ENCODE results near the gene GJB5. TPM values are rescaled to one million over a fixed set of nuclear protein-coding genes. Genes with fewer than 3 reads are reported as not detected.

Gene GJB5
- total and polyA plus RNA-seq, 2 of the 8 experiments (the other 6 are each of a cell fraction or from before 2014, with no cell fraction given): 0.86 to 3.1 TPM

DNA sequence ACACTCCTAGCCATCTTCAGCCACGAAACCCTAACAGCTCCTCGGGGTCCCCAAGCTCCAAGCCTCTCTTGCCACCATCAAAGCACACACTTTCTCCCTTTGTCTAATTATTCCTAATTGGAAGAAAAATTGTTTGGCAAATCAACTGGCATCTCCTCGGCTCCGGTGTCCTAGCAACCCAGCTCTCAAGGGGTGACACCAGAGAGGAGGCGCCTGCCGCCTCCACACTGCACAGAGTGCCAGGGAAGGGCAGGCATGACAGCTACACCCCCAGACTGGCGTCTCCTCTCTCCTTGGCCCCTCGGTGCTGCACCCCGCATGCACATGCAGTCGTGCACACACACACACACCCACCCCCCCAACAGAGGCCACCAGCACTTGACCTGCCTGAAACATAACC lies 18.2 kb upstream of the GJB5 start:
- ChIA-PET POLR2A (ENCODE audit: partially characterized antibody) (no interaction called here), CTCF (ENCODE audit: partially characterized antibody) (interaction anchor here (0.7 to 2.2 kb wide), 10 partner anchors 8 to 588 kb away, joined by 3 to 7 read pairs (median 4); no protein-coding TSS in a partner anchor)
- no peak overlapping the region for H2BK5ac ChIP-seq (ENCODE audit: low read depth, low read length)
- FAIRE-seq: no peak
- no peak overlapping the region for H3K4ac ChIP-seq (replicated peaks; ENCODE audit: insufficient read length, low read depth, low read length)
- H3K4me3 ChIP-seq (ENCODE audit: extremely low read depth in 1 of 4, insufficient read depth in 2 of 4, low read depth in 3 of 4, low read length in 4 of 4): no peak overlapping the region
- TF ChIP-seq TAF1 (IDR thresholded peaks at IDR 0.05; ENCODE audit: low read depth, low read length): no peak
- TF ChIP-seq SUZ12 (IDR thresholded peaks at IDR 0.05; ENCODE audit: low read length): no peak
- TF ChIP-seq, protein P1, sequence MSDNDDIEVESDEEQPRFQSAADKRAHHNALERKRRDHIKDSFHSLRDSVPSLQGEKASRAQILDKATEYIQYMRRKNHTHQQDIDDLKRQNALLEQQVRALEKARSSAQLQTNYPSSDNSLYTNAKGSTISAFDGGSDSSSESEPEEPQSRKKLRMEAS (IDR thresholded peaks at IDR 0.05): no peak
- TF ChIP-seq, protein P2, sequence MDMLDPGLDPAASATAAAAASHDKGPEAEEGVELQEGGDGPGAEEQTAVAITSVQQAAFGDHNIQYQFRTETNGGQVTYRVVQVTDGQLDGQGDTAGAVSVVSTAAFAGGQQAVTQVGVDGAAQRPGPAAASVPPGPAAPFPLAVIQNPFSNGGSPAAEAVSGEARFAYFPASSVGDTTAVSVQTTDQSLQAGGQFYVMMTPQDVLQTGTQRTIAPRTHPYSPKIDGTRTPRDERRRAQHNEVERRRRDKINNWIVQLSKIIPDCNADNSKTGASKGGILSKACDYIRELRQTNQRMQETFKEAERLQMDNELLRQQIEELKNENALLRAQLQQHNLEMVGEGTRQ (IDR thresholded peaks at IDR 0.05; ENCODE audit: low read length): no peak
- TF ChIP-seq TCF12 (IDR thresholded peaks at IDR 0.05; ENCODE audit: low read depth, low read length): no peak
- no peak for TF ChIP-seq EZH2 (IDR thresholded peaks at IDR 0.05; ENCODE audit: low read depth, low read length, severe bottlenecking)
- no peak for TF ChIP-seq GTF2F1 (IDR thresholded peaks at IDR 0.05; ENCODE audit: borderline replicate concordance, low read depth, low read length)
- no peak for TF ChIP-seq SIRT6 (IDR thresholded peaks at IDR 0.05; ENCODE audit: low read length)
- no peak for TF ChIP-seq JUND (IDR thresholded peaks at IDR 0.05; ENCODE audit: low read length)
- TF ChIP-seq MAFK (IDR thresholded peaks at IDR 0.05; ENCODE audit: low read depth, low read length): no peak
- TF ChIP-seq ZNF274 (IDR thresholded peaks at IDR 0.05; ENCODE audit: borderline replicate concordance, extremely low read depth, low read length): no peak
- no peak for TF ChIP-seq HDAC6 (IDR thresholded peaks at IDR 0.05; ENCODE audit: low read depth, low read length)
- no peak for TF ChIP-seq POLR2AphosphoS5 (IDR thresholded peaks at IDR 0.05; ENCODE audit: low read depth, low read length)
- no peak for TF ChIP-seq BACH1 (IDR thresholded peaks at IDR 0.05; ENCODE audit: low read length)
- peaks cover 0 to 5% (median 1%) of the 10 kb centered on the region in 4 experiments; a peak in 3 of 7 replicates for H3K27me3 ChIP-seq (replicated peaks in 1 of 4; ENCODE audit: control insufficient read depth in 3 of 4, extremely low read depth in 1 of 4, insufficient read depth in 3 of 4, low read length in 3 of 4)
- no peaks in the 10 kb centered on the region; the same call in 1 of the 2 replicates for H3K23me2 ChIP-seq (ENCODE audit: low read depth, low read length)
- no peak overlapping the region for H3K56ac ChIP-seq (replicated peaks; ENCODE audit: insufficient read length, low read depth, low read length)
- H2AK5ac ChIP-seq (ENCODE audit: low read depth, low read length): no peak overlapping the region
- no peak overlapping the region for H4K5ac ChIP-seq (ENCODE audit: insufficient read length, low read depth, low read length)
- no peak overlapping the region for H4K8ac ChIP-seq (ENCODE audit: extremely low read depth, insufficient read depth, low read length)
- no peak overlapping the region for H3K14ac ChIP-seq (ENCODE audit: insufficient read length)
- no peak overlapping the region for H3K18ac ChIP-seq (ENCODE audit: extremely low read depth, low read length)
- H3K79me1 ChIP-seq (ENCODE audit: low read depth, low read length): no peaks in the 10 kb centered on the region
- H3K9ac ChIP-seq (replicated peaks in 1 of 4; ENCODE audit: extremely low read depth in 1 of 4, low read depth in 3 of 4, low read length in 3 of 4): no peak overlapping the region
- 91% methylated on average over 10 of the region's 10 CpGs; no CpG with 5 or more reads in 1 of the 2 experiments for WGBS, 2 experiments (ENCODE audit: extremely low coverage in 1 of 2, insufficient coverage in 1 of 2, insufficient read length in 1 of 2, insufficient replicate concordance in 2 of 2, low coverage in 1 of 2, low lambda C conversion rate in 2 of 2, missing lambda C conversion rate in 1 of 2)
- no peak overlapping the region for H3K4me2 ChIP-seq (ENCODE audit: insufficient read depth in 1 of 2, low read depth in 2 of 2, low read length in 2 of 2)
- H3K4me1 ChIP-seq (replicated peaks in 1 of 4; ENCODE audit: control insufficient read depth in 3 of 4, insufficient read depth in 4 of 4, low read length in 3 of 4): peaks cover 0 to 5% (median 1%) of the 10 kb centered on the region in 4 experiments; a peak in 4 of 7 replicates
- H3K36me3 ChIP-seq (ENCODE audit: control insufficient read depth in 2 of 4, insufficient read depth in 4 of 4, low read length in 3 of 4): no peaks in the 10 kb centered on the region
- H2BK20ac ChIP-seq (ENCODE audit: low read length): no peak overlapping the region
- no peak overlapping the region for H3K27ac ChIP-seq (ENCODE audit: low read depth, low read length)
- no peaks in the 10 kb centered on the region for H4K20me1 ChIP-seq (replicated peaks in 1 of 2; ENCODE audit: control insufficient read depth in 1 of 2, insufficient read depth in 2 of 2, low read length in 2 of 2)
- no peak overlapping the region for H2AFZ ChIP-seq (ENCODE audit: low read length)
- no peaks in the 10 kb centered on the region for H3K9me3 ChIP-seq (ENCODE audit: insufficient read depth in 2 of 2, low read depth in 1 of 2, low read length in 1 of 2)
- no peak overlapping the region for H4K91ac ChIP-seq (replicated peaks; ENCODE audit: insufficient read length, low read length)
- no peak overlapping the region for H2BK12ac ChIP-seq (ENCODE audit: low read depth, low read length)
- H3K79me2 ChIP-seq (ENCODE audit: control insufficient read depth in 1 of 2, insufficient read depth in 2 of 2, low read length in 2 of 2): no peaks in the 10 kb centered on the region
- no peak overlapping the region for H3K23ac ChIP-seq (ENCODE audit: insufficient read length)
- no peak overlapping the region for H2BK15ac ChIP-seq (ENCODE audit: low read length)
- no peak for DNase-seq (ENCODE audit: low read depth in 1 of 2, low spot score in 2 of 2)
- H2BK120ac ChIP-seq (replicated peaks; ENCODE audit: low read depth, low read length): no peak overlapping the region

Measured in H1 (cell line).